HG03025 (cell line): Measurements from ENCODE around the gene PSMB10.
"Not testable (repeated sequence)": the region's sequence is repeated elsewhere in the genome, so short reads cannot be mapped to it uniquely, and the experiment has no call there.

ENCODE experiments used
- ATAC-seq: cut with Tn5 transposase; IDR thresholded peaks from one replicate; pipeline ENCODE4 v1.9.1; 2021; ENCODE audit warnings: mild to moderate bottlenecking, moderate library complexity; ENCODE audit not compliant: unreplicated experiment, low FRiP score

The PSMB10 gene

DNA sequence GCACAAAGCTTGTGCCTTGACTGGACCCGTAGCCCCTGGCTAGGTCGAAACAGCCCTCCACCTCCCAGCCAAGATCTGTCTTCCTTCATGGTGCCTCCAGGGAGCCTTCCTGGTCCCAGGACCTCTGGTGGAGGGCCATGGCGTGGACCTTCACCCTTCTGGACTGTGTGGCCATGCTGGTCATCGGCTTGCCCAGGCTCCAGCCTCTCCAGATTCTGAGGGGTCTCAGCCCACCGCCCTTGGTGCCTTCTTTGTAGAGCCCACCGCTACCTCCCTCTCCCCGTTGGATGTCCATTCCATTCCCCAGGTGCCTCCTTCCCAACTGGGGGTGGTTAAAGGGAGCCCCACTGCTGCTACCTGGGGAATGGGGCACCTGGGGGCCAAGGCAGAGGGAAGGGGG, 8.5 kb downstream of the PSMB10 start:
- ATAC-seq = no peak

GRCh38 chr16:67927131-67927941, 9.3 kb downstream of the PSMB10 start:
- no peak for ATAC-seq

DNA sequence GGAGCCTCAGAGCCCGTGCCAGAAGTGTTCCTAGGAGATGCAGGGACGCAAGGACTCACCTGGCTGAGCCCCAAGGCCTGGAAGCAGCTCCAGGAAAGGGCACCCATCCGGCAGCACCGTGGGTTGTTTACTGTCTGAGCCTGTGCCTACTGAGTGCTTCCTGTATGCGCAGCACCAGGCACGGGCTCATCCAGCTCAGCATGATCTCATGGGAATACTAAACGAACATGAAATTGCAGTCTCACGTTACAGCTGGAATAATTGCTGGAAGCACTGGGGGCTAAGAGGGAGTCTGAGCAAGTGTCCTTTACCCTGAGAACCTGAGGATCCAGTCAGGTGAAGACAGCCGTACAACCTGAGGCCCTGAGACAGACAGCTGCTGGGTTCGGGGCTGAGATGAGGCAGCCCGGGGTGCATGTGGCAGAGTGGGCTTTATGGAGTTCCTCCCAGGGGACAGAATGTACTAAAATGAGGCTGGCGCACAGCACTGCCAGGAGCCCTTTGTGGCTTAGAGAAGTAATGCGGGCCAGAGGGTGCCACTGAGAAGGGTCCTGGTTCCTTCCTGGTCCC, 10.4 kb downstream of the PSMB10 start:
- no peak for ATAC-seq

- ATAC-seq = no peak
Measured at GRCh38 chr16:67924140-67924906, 12.3 kb downstream of the PSMB10 start.

GRCh38 chr16:67923414-67924116, 13.1 kb downstream of the PSMB10 start:
- no peak for ATAC-seq

- no peak for ATAC-seq
Measured at GRCh38 chr16:67922740-67923139, 13.9 kb downstream of the PSMB10 start.

DNA sequence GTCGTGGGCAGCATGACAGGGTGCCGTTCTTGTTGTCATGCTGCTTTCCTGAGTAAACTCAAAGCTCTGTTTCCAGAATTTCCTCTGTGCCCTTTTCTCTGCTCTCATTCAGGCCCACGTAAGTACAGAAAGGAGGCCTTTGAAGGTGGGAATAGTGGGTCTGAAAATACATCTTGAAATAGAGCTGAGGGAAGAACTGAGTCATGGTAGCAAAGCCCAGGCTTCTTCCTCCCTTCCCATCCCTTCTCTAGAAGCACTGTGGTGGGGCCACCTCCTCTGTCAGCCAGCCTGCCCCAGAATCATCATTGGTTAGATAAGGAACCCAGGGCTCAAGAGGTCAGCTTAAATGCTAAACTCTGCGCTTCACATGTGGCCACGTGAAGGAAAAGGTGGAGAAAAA, 14.4 kb downstream of the PSMB10 start:
- no peak for ATAC-seq

- ATAC-seq = no peak
Measured at GRCh38 chr16:67919622-67920221, 16.9 kb downstream of the PSMB10 start.

DNA sequence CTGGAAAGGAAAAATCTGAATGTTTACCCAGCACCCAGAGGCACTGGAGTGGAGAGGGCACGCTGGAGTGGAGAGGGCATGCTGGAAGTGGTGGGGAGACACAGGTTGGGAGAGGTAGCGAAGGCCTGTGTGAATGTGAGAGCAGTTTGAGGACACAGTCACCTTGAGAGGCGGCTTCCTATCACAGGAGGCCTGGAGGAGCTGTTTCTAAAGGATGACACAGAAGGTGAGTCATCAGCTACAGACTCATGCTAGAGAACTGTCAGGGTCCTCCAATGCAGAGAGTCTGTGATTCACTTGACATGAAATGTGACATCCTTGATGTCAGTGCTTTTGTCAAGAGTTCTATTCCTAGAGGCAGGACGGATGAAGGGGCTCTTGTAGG, 18.8 kb downstream of the PSMB10 start:
- no peak for ATAC-seq

DNA sequence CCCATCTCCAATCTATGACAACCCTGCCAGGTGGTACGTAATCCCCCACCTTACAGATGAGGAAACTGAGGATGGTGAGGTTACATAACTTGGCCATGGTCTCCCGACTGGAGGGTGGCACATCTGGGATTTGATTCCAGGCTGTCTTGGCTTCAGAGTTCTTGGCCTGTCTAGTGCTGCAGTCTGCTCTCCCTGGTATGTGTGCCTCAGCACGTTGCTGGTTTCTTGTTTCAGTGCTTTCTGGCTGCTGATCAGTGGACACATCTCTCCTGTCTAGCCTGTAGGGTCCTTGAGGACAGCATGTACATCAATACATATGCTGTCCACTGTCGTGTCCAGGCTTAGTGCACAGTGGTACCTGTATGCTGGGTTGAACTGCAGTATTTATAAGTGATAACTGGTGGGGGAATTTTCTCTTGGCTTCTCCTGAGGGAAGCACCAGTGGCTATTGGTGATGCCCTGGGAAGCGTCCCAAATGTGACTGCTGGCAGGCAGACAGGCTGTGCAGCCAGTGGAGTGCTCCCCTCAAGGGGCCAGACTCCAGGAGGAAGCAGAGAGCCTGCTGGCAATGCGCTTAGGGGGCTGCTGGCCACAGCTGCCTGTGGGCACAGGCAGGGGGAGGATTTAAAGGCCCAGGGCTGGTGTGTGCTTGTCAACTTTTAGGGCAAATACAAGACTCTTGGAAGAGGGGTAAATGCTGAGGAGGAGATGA, 19.4 kb downstream of the PSMB10 start:
- no peak for ATAC-seq

GRCh38 chr16:67915831-67916723, 20.6 kb downstream of the PSMB10 start:
- no peak for ATAC-seq

DNA sequence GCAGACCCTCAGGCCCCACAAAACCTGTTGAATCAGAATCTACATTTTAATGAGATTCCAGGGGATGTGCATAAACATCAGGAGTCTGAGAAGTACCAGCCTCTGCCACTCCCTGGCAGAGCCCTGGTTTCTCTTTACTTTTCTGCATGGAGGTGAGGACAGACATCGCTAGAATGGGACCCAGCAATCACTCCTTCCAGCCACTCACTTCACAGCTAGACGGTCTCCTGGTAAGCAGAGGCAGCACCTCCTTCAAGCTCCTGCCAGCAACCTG, 21.2 kb downstream of the PSMB10 start:
- not testable (repeated sequence) for ATAC-seq

DNA sequence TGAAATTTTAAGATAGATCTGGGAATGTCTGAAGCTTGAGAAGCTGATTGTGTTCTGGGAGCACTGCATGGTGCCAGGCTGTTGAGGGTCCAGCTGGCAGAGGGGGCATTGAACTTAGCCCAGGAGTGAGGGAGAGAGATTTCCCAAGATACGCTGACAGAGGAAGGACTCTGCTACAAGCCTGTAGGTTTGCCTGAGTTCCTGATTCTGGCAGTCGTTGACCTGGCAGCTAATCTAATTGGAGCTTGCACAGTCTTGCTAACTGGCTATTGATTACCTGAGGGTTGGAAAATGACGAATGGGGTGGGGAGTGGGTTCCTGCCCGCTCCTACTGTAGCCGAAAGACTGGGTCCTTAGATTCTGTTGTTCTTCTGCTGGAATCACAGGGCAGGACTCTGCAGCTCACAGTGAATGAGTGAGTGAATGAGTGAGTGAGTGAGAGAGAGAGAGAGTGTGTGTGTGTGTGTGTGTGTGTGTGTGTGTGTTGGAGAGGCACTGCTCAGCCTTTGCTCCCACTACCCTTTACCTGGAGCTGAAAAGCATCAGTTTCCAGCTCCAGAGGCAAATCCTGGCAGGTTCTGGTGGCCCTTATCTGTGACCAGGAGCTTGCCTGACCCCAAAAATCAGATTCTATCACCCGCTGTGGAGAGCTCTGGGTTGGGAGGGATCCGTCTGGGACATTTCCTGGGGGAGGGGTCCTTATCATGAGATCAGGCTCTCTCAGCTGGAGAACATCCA, 21.7 kb downstream of the PSMB10 start:
- ATAC-seq = no peak

GRCh38 chr16:67910158-67910557, 26.5 kb downstream of the PSMB10 start:
- no peak for ATAC-seq

DNA sequence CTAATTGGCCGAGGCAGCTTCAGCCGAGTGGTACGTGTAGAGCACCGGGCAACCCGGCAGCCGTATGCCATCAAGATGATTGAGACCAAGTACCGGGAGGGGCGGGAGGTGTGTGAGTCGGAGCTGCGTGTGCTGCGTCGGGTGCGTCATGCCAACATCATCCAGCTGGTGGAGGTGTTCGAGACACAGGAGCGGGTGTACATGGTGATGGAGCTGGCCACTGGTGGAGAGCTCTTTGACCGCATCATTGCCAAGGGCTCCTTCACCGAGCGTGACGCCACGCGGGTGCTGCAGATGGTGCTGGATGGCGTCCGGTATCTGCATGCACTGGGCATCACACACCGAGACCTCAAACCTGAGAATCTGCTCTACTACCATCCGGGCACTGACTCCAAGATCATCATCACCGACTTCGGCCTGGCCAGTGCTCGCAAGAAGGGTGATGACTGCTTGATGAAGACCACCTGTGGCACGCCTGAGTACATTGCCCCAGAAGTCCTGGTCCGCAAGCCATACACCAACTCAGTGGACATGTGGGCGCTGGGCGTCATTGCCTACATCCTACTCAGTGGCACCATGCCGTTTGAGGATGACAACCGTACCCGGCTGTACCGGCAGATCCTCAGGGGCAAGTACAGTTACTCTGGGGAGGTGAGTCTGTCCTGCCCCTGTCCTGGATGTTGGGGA, 27.5 kb downstream of the PSMB10 start:
- ATAC-seq = no peak

GRCh38 chr16:67907397-67908180, 29.1 kb downstream of the PSMB10 start:
- no peak for ATAC-seq

- no peak for ATAC-seq
Measured at GRCh38 chr16:67902831-67903230, 33.8 kb downstream of the PSMB10 start.
